T-cell (primary cell): Measurements from ENCODE around the gene TEAD3. TPM values are rescaled to one million over a fixed set of nuclear protein-coding genes. Genes with fewer than 3 reads are reported as not detected.

Experiments
- ATAC-seq, 4 experiments: fragments of 200-7000 bp in 3 of 4; fragments of 150-1000 bp in 1 of 4; cut with Tn5 transposase; replicated peaks in 1 of 4; 1 replicate in 3 of 4; 2 replicates in 1 of 4; pipeline ENCODE4 v1.10.0; 2021; ENCODE audit warnings: moderate library complexity in 3 of 4, mild to moderate bottlenecking in 2 of 4, moderate number of reproducible peaks in 1 of 4
- CTCF ChIA-PET, 2 donors: fragments of 300-600 bp; sonication (Branson Sonifier 250); formaldehyde crosslinking; loops; one replicate each; lab custom pipeline; 2022; ENCODE audit warnings: antibody characterized with exemption in 2 of 2; lab: Charles Lee
- POLR2A ChIA-PET, 2 donors: fragments of 300-600 bp; sonication (Branson Sonifier 250); formaldehyde crosslinking; loops; one replicate each; lab custom pipeline; 2022; ENCODE audit warnings: antibody characterized with exemption in 2 of 2; lab: Charles Lee
- DNase-seq, 35 experiments: peaks; one replicate each; pipeline versions ENCODE4 v3.0.0 to v3.0.0-alpha.2; 2013 to 2023
- H3K27ac ChIP-seq: one replicate; pipeline ENCODE4 v1.5.1; 2013; ENCODE audit warnings: low read length
- H3K27me3 ChIP-seq, 2 experiments: replicated peaks in 1 of 2; 1 replicate in 1 of 2; 2 replicates in 1 of 2; pipeline versions ENCODE4 v1.6.1 to v1.7.0; 2013; ENCODE audit warnings: low read length in 1 of 2, mixed read lengths in 1 of 2; ENCODE audit not compliant: control insufficient read depth in 2 of 2, insufficient read depth in 2 of 2; ENCODE audit errors: extremely low read depth in 1 of 2
- H3K36me3 ChIP-seq, 2 donors: 1 replicate in 1 of 2; 2 replicates in 1 of 2; pipeline versions ENCODE4 v1.6.1 to v1.7.0; 2013; ENCODE audit warnings: low read length in 1 of 2; ENCODE audit not compliant: control insufficient read depth in 2 of 2, insufficient read depth in 1 of 2; ENCODE audit errors: extremely low read depth in 1 of 2
- H3K4me1 ChIP-seq, 2 experiments: 1 replicate in 1 of 2; 2 replicates in 1 of 2; pipeline versions ENCODE4 v1.6.1 to v1.7.0; 2013; ENCODE audit warnings: low read length in 2 of 2, mixed read lengths in 1 of 2; ENCODE audit not compliant: insufficient read depth in 2 of 2, control insufficient read depth in 1 of 2; ENCODE audit errors: extremely low read depth in 1 of 2
- H3K4me3 ChIP-seq, 2 donors: 1 replicate in 1 of 2; 2 replicates in 1 of 2; pipeline versions ENCODE4 v1.5.1 to v1.7.0; 2013; ENCODE audit warnings: mild to moderate bottlenecking in 2 of 2, low read length in 1 of 2, moderate library complexity in 1 of 2; ENCODE audit not compliant: control insufficient read depth in 1 of 2; ENCODE audit errors: extremely low read depth in 1 of 2
- H3K9me3 ChIP-seq: 2 replicates; pipeline ENCODE4 v1.7.0; 2013
- H3K27ac Mint-ChIP-seq, 2 donors: one replicate each; pipeline ENCODE4 v1.8.0; 2020 to 2021; ENCODE audit warnings: mild to moderate bottlenecking in 2 of 2, mixed read lengths in 2 of 2
- H3K27me3 Mint-ChIP-seq, 2 donors: one replicate each; pipeline ENCODE4 v1.8.0; 2021 to 2022; ENCODE audit warnings: mixed read lengths in 2 of 2
- H3K36me3 Mint-ChIP-seq: one replicate; pipeline ENCODE4 v1.8.0; 2021; ENCODE audit warnings: mixed read lengths
- H3K4me1 Mint-ChIP-seq, 3 donors: one replicate each; pipeline ENCODE4 v1.8.0; 2020 to 2022; ENCODE audit warnings: mixed read lengths in 3 of 3, mild to moderate bottlenecking in 1 of 3
- H3K4me3 Mint-ChIP-seq, 3 donors: one replicate each; pipeline ENCODE4 v1.8.0; 2020 to 2022; ENCODE audit warnings: mild to moderate bottlenecking in 3 of 3, mixed read lengths in 3 of 3, moderate library complexity in 3 of 3
- H3K9me3 Mint-ChIP-seq, 3 donors: one replicate each; pipeline ENCODE4 v1.8.0; 2020 to 2022; ENCODE audit warnings: mixed read lengths in 3 of 3
- WGBS: methylation state at CpG from one replicate; pipeline ENCODE4 v1.1.5; 2013; ENCODE audit warnings: missing lambda C conversion rate; ENCODE audit not compliant: insufficient coverage; 5-methylcytosine and 5-hydroxymethylcytosine counted together
- total RNA-seq, 35 experiments: library from RNA in 6 of 35; stranded (reverse) in 6 of 35; fragments of 120-200 nt in 1 of 35; gene quantifications; one replicate each; pipeline versions ENCODE4 v1.2.1 to v1.2.4 and lab custom pipeline; 2013 to 2026

Gene TEAD3
- total RNA-seq, 5 donors from 2014 or later (not counting 1 experiment from before 2014, with no cell fraction given) = 0.26 to 0.53 (median 0.41) TPM; not detected in 2

GRCh38 chr6:35461270-35461669 lies 35.6 kb downstream of the TEAD3 start:
- no peak overlapping the region for H3K27ac Mint-ChIP-seq
- Histone ChIP-seq H3K27ac (no peak overlapping the region), H3K36me3 (peaks cover 10% of the 10 kb centered on the region in 2 donors), H3K27me3 (no peaks in the 10 kb centered on the region), H3K4me1 (no peaks in the 10 kb centered on the region), H3K4me3 (no peak overlapping the region), H3K9me3 (no peaks in the 10 kb centered on the region)
- H3K27me3 Mint-ChIP-seq = no peaks in the 10 kb centered on the region
- H3K36me3 Mint-ChIP-seq = peaks cover 36% of the 10 kb centered on the region
- H3K4me1 Mint-ChIP-seq = no peaks in the 10 kb centered on the region
- ATAC-seq (no peak), DNase-seq (no peak)
- WGBS = 100% methylated on average over 2 of the region's 3 CpGs
- no peak overlapping the region for H3K4me3 Mint-ChIP-seq
- ChIA-PET CTCF (no interaction called here), POLR2A (no interaction called here)
- H3K9me3 Mint-ChIP-seq = no peaks in the 10 kb centered on the region

GRCh38 chr6:35457907-35458306 lies 39.0 kb downstream of the TEAD3 start:
- H3K4me3 Mint-ChIP-seq = no peak overlapping the region
- ChIA-PET POLR2A (no interaction called here), CTCF (interaction anchor here (0.5 to 0.7 kb wide), 3 partner anchors 10 to 483 kb away, joined by 3 read pairs; partner anchors contain the start of gene RPL10A (in 1 of the 2))
- Histone ChIP-seq H3K27me3 (no peaks in the 10 kb centered on the region), H3K36me3 (peaks cover 16 to 18% of the 10 kb centered on the region in 2 donors), H3K4me1 (peaks cover 5 to 8% of the 10 kb centered on the region in 2 experiments), H3K9me3 (no peaks in the 10 kb centered on the region), H3K27ac (no peak overlapping the region), H3K4me3 (no peak overlapping the region)
- H3K4me1 Mint-ChIP-seq = peaks cover 18 to 27% (median 20%) of the 10 kb centered on the region in 3 donors
- 96% methylated on average over 3 of the region's 4 CpGs for WGBS
- H3K27ac Mint-ChIP-seq = no peak overlapping the region
- ATAC-seq (no peak), DNase-seq (no peak)
- H3K36me3 Mint-ChIP-seq = peaks cover 38% of the 10 kb centered on the region
- no peaks in the 10 kb centered on the region for H3K27me3 Mint-ChIP-seq
- H3K9me3 Mint-ChIP-seq = no peaks in the 10 kb centered on the region

- H3K4me1 Mint-ChIP-seq = peaks cover 38 to 45% (median 39%) of the 10 kb centered on the region in 3 donors
- H3K27ac Mint-ChIP-seq = no peak overlapping the region
- Histone ChIP-seq H3K9me3 (no peaks in the 10 kb centered on the region), H3K27ac (no peak overlapping the region), H3K4me1 (peaks cover 9 to 24% of the 10 kb centered on the region in 2 experiments), H3K4me3 (no peak overlapping the region), H3K27me3 (no peaks in the 10 kb centered on the region), H3K36me3 (peaks cover 12 to 14% of the 10 kb centered on the region in 2 donors)
- CTCF ChIA-PET = no interaction called here
- 97% methylated on average over 6 of the region's 9 CpGs for WGBS
- H3K36me3 Mint-ChIP-seq = peaks cover 24% of the 10 kb centered on the region
- POLR2A ChIA-PET = interaction anchor here in 1 of 2 donors (0.6 to 0.7 kb wide), 2 partner anchors 18 to 286 kb away, joined by 3 to 4 read pairs; no protein-coding TSS in a partner anchor
- H3K4me3 Mint-ChIP-seq = peak overlapping the region in 2 of 3 donors; percentile 14 to 81
- no peaks in the 10 kb centered on the region for H3K9me3 Mint-ChIP-seq
- no peaks in the 10 kb centered on the region for H3K27me3 Mint-ChIP-seq
- DNase-seq = no peak
- ATAC-seq = no peak
Measured at GRCh38 chr6:35454391-35455110, 42.3 kb downstream of the TEAD3 start.

- peak overlapping the region; percentile 75 to 82 (median 81) for H3K4me3 Mint-ChIP-seq
- H3K36me3 Mint-ChIP-seq = peaks cover 18% of the 10 kb centered on the region
- H3K4me1 ChIP-seq = peaks cover 9 to 29% of the 10 kb centered on the region in 2 experiments
- POLR2A ChIA-PET = interaction anchor here in 1 of 2 donors (0.7 kb wide), 1 partner anchor 97 kb away, joined by 3 read pairs; no protein-coding TSS in a partner anchor
- peaks cover 10 to 13% of the 10 kb centered on the region in 2 donors for H3K36me3 ChIP-seq
- ATAC-seq (no peak), DNase-seq (no peak)
- H3K9me3 Mint-ChIP-seq = no peaks in the 10 kb centered on the region
- H3K27me3 ChIP-seq = peaks cover 0 to 1% of the 10 kb centered on the region in 2 experiments
- no peaks in the 10 kb centered on the region for H3K9me3 ChIP-seq
- H3K27ac ChIP-seq = no peak overlapping the region
- no peaks in the 10 kb centered on the region for H3K27me3 Mint-ChIP-seq
- H3K4me1 Mint-ChIP-seq = peaks cover 41 to 49% (median 43%) of the 10 kb centered on the region in 3 donors
- peak overlapping the region in 1 of 2 donors; percentile 63 for H3K4me3 ChIP-seq
- H3K27ac Mint-ChIP-seq = peak overlapping the region in 1 of 2 donors; percentile 11
- WGBS = no CpG with 5 or more reads among the region's 3 CpGs
- CTCF ChIA-PET = interaction anchor here in 1 of 2 donors (1.1 to 1.7 kb wide), 2 partner anchors 14 to 158 kb away, joined by 3 to 4 read pairs; partner anchors contain the start of gene RPL10A
Measured at GRCh38 chr6:35453236-35453635, 43.6 kb downstream of the TEAD3 start.

DNA sequence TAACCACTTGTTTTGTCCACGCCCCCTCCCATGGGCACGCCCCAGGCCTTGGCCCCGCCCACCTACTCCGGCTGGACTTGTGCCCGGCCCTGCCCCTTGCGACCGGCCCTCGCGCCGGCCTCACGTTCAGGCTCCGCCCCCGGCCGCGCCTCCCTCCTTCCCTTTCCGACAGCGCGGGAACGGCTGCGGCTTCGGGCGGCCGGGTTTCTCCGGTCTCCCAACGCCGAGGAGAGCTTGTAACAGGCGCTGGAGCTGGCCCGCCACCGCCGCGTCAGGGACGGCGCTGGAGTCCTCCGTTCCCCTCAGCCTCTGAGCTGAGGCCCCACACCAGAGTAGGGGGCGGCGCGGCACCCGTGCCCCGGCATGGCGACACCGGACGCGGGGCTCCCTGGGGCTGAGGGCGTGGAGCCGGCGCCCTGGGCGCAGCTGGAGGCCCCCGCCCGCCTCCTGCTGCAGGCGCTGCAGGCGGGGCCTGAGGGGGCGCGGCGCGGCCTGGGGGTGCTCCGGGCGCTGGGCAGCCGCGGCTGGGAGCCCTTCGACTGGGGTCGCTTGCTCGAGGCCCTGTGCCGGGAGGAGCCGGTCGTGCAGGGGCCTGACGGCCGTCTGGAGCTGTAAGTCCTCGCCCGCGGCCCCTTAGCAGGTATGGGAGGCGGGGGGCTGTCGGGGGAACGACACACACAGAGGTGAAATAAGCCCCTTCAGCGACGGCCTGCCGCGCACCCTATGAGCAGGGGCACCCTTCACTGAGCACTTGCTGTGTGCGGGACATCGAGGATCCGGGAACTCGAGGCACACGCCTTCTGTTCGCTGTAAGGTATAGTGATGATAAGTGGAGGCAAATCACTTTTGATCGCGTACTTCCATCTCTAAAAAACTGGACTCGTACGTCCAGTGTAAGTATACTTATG lies 44.4 kb downstream of the TEAD3 start, which contains the start of gene FANCE:
Gene FANCE, plus strand, starts transcription at position 156 of the 908 bp plus-strand sequence. Its CDS starts 208 bp downstream, at position 364.
- CTCF ChIA-PET = interaction anchor here (0.6 to 6.5 kb wide), 9 partner anchors 10 to 157 kb away, joined by 3 to 67 read pairs (median 4); partner anchors contain the start of genes PPARD (in 1 of the 2) and RPL10A (in 1 of the 2)
- H3K27me3 Mint-ChIP-seq = no peaks in the 10 kb centered on the region
- peaks cover 13% of the 10 kb centered on the region for H3K36me3 Mint-ChIP-seq
- ATAC-seq (peak; percentile 76 to 81 (median 78)), DNase-seq (peak; percentile 36 to 95 (median 71))
- peaks cover 6 to 11% of the 10 kb centered on the region in 2 donors for H3K36me3 ChIP-seq
- peak within 1 kb of the TSS; percentile 57 for H3K27ac ChIP-seq
- POLR2A ChIA-PET = interaction anchor here (0.6 to 0.7 kb wide), 3 partner anchors 76 to 1807 kb away, joined by 3 read pairs; no protein-coding TSS in a partner anchor
- H3K9me3 Mint-ChIP-seq = no peaks in the 10 kb centered on the region
- peak within 1 kb of the TSS; percentile 63 to 66 for H3K4me3 ChIP-seq
- under 1% methylated on average over 76 of the region's 87 CpGs for WGBS
- peaks cover 41 to 49% (median 43%) of the 10 kb centered on the region in 3 donors for H3K4me1 Mint-ChIP-seq
- peak within 1 kb of the TSS; percentile 79 to 83 (median 81) for H3K4me3 Mint-ChIP-seq
- peaks cover 0 to 2% of the 10 kb centered on the region in 2 experiments for H3K27me3 ChIP-seq
- H3K9me3 ChIP-seq = no peaks in the 10 kb centered on the region
- H3K4me1 ChIP-seq = peaks cover 9 to 29% of the 10 kb centered on the region in 2 experiments
- peak within 1 kb of the TSS; percentile 68 to 73 for H3K27ac Mint-ChIP-seq
